Activated T-helper 2 cell treated with anti-CD3 and anti-CD28 coated beads, Interferon-gamma antibody, Interleukin-2, Interleukin-4, amounts not matched to agents 10 μg/mL and 5 μg/mL and 100 μg/mL, durations not matched to agents 14 hours and 24 hours and 36 hours (primary cell): ENCODE data around the gene DNASE2. TPM values are rescaled to one million over a fixed set of nuclear protein-coding genes. Genes with fewer than 3 reads are reported as not detected.

Source experiments
- DNase-seq: peaks from one replicate; pipeline ENCODE4 v3.0.0; 2021; ENCODE audit warnings: low spot score
- H3K27ac Mint-ChIP-seq: one replicate; pipeline ENCODE4 v1.8.0; 2021; ENCODE audit warnings: mixed read lengths
- H3K27me3 Mint-ChIP-seq: one replicate; pipeline ENCODE4 v1.8.0; 2021; ENCODE audit warnings: low read depth, mixed read lengths
- H3K36me3 Mint-ChIP-seq: one replicate; pipeline ENCODE4 v1.8.0; 2021; ENCODE audit warnings: low read depth, mixed read lengths
- H3K4me1 Mint-ChIP-seq: one replicate; pipeline ENCODE4 v1.8.0; 2021; ENCODE audit warnings: low read depth, mixed read lengths
- H3K4me3 Mint-ChIP-seq: one replicate; pipeline ENCODE4 v1.8.0; 2021; ENCODE audit warnings: low read depth, mild to moderate bottlenecking, moderate library complexity, mixed read lengths
- H3K9me3 Mint-ChIP-seq: one replicate; pipeline ENCODE4 v1.8.0; 2021; ENCODE audit warnings: mixed read lengths
- intact Hi-C: fragments of 100-400 bp; cut with micrococcal nuclease; formaldehyde crosslinking; loops from one replicate; pipeline ENCODE4 v1.15.1; 2023
- total RNA-seq: library from RNA; stranded (reverse); gene quantifications from 2 replicates; pipeline ENCODE4 v1.2.3, GENCODE V29; 2022

DNASE2 gene
- total RNA-seq, 1 donor from 2014 or later: 25.6 TPM

DNA sequence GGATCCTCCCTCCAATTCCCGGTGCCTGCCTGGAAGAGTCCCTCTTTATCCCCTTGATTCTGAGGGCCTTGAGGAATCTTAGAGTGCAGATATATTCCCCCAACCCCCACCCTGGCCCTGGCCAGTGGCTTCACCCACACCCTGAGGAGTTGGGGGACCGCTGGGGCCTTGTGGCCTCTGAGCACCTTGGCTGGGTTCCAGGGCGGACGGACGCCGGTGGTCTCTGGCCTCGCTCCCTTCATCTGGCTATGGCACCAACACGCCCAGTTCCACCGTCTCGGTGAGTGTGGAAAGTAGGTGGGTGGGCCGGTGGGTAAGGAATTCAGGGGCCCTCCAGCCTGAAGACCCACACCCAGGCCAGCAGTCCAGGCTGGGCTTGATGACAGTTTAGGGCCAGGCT, 37.9 kb downstream of the DNASE2 start:
- Mint-ChIP-seq H3K36me3 (no peaks in the 10 kb centered on the region), H3K4me1 (peaks cover 29% of the 10 kb centered on the region), H3K27ac (no peak overlapping the region), H3K9me3 (no peaks in the 10 kb centered on the region), H3K27me3 (peaks cover 35% of the 10 kb centered on the region), H3K4me3 (no peak overlapping the region)
- intact Hi-C loops: loop anchor here (10.0 kb wide), 1 partner anchor 289 kb away; the partner anchor contains the start of gene ZNF564
- no peak for DNase-seq

DNA sequence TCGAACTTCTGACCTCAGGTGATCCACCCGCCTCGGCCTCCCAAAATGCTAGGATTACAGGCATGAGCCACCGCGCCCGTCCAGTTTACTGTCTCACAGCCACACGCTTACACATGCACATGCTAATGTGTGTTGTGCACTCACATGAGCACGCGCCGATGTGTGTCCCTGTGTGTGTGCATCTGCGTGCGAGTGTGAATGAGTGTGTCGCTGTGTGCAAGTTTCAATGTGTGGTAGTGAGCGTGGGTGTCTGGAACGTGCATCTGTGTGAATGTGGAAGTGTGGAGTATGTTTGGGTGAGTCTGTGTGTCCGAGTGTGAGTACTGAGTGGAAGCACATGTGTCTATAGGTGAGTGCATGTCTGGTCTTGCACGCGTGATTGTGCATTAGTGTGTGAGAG, 38.7 kb downstream of the DNASE2 start:
- Mint-ChIP-seq H3K4me1 (peaks cover 27% of the 10 kb centered on the region), H3K4me3 (no peak overlapping the region), H3K9me3 (no peaks in the 10 kb centered on the region), H3K27ac (no peak overlapping the region), H3K27me3 (peaks cover 40% of the 10 kb centered on the region), H3K36me3 (no peaks in the 10 kb centered on the region)
- intact Hi-C loops: loop anchor here (10.0 kb wide), 1 partner anchor 288 kb away; the partner anchor contains the start of gene ZNF564
- no peak for DNase-seq

DNA sequence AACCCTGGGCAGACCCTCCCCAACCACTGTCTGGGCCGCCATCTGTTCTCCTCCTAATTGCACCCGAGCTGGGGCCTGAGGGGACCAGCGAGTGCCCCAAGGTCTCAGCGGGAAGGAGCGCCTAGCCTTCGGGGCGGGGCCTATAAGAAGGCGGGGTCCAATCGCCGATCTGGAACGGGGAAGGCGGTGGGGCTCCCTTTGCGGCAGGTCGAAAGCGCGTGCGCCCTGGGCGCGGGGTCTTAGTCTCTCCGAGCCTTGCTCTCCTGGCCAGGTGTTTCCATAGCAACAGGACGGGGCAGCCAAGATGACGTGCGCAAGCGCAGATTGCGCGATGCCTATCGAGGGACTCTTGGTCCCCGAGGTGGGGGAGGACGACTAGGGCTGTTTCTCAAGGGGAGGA, 40.2 kb downstream of the DNASE2 start:
- Mint-ChIP-seq H3K36me3 (no peaks in the 10 kb centered on the region), H3K27ac (no peak overlapping the region), H3K27me3 (peaks cover 51% of the 10 kb centered on the region), H3K9me3 (no peaks in the 10 kb centered on the region), H3K4me3 (peak overlapping the region; percentile 54), H3K4me1 (peaks cover 32% of the 10 kb centered on the region)
- DNase-seq: no peak
- intact Hi-C loops: loop anchor here (10.0 kb wide), 1 partner anchor 286 kb away; the partner anchor contains the start of gene ZNF564

DNA sequence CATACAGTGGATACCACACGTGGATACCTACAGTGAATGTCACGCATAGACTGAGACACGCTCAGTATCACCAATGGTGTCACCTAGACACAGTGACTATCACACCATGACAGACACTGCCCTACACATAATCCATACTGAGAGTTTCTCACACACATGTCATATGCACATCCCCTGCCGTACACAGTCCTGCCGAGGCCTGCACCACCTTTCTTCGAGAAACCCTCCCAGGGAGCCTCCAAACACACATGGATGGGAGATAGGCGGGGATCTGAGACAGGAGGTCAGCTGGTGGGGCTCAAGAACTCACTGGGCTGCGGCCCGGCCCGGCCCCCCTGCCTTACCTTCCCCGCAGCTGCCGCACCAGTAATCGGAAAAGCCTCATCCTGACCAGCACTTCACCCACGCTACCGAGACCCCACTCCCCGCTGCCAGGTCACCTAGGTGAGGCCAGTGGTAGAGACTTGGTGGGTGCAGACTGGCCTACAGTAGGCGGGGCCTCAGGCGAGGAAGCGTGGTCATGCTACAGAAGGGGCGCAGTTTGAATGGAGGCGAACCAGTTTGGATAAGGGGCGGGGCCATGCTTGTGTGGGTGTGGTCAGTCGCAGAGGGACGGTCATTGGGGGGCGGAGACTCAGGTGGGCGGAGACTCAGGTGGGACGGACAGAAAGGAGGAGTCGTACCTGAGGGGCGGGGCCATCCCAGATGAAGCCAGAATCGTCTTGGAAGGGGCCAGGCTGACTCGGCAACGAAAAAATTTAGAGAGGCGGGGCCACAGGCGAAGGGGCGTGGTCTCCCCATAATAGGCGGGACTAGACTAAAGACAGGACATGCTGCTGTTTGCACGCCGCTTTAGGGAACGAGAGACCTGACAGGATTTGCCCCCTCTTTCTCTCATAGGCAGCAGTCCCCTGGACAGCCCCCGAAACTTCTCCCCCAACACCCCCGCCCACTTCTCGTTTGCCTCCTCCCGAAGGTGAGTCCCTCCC, 40.9 kb downstream of the DNASE2 start:
- no peaks in the 10 kb centered on the region for H3K36me3 Mint-ChIP-seq
- peak overlapping the region; percentile 32 for H3K4me3 Mint-ChIP-seq
- peaks cover 32% of the 10 kb centered on the region for H3K4me1 Mint-ChIP-seq
- DNase-seq: peak; percentile 62
- H3K27ac Mint-ChIP-seq: no peak overlapping the region
- peaks cover 55% of the 10 kb centered on the region for H3K27me3 Mint-ChIP-seq
- no peaks in the 10 kb centered on the region for H3K9me3 Mint-ChIP-seq
- intact Hi-C loops: loop anchor here (10.0 kb wide), 1 partner anchor 286 kb away; the partner anchor contains the start of gene ZNF564

DNA sequence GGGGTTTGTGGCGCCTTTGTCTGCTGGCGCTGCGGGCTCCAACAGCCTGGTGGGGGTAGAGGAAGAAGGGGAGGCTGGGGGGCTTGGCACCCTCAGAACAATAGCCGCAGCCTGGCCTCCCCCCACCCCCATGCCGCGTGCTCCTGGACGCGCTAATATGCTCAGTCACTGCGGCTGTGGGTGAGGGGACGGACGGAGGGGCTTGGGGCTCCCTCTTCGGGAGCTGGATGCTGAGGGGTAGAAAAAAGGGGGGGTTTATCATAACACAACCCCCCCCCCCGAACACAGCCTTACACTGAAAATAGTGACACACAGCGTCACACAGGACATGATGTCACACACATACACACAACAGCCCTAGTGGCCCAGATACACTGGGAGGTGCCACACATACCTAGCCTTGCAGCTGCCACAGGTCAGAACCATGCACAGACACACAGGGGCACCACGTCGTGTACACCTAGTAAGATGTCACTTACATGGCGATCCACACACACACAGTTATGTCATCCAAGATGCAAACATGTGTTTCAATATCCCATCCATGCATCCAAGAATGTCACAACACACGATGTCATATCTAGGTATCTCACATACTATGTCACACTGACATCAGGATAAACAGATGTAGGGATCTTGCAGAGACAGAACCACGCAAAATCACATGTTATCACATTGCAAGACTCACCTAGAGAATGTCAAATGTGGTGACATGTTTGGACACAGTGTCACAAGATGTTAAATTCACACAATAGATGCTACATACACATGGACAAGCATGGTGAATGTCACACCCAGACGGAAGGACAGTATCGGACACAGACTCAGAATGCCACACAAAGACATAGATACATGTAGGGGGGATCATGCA, 42.1 kb downstream of the DNASE2 start:
- H3K4me1 Mint-ChIP-seq: peaks cover 35% of the 10 kb centered on the region
- intact Hi-C loops: loop anchor here (5.0 kb wide), 2 partner anchors 173 to 258 kb away; no protein-coding TSS in a partner anchor
- DNase-seq: no peak
- peak overlapping the region; percentile 21 for H3K27ac Mint-ChIP-seq
- H3K27me3 Mint-ChIP-seq: peaks cover 60% of the 10 kb centered on the region
- peak overlapping the region; percentile 72 for H3K4me3 Mint-ChIP-seq
- no peaks in the 10 kb centered on the region for H3K36me3 Mint-ChIP-seq
- no peaks in the 10 kb centered on the region for H3K9me3 Mint-ChIP-seq

DNA sequence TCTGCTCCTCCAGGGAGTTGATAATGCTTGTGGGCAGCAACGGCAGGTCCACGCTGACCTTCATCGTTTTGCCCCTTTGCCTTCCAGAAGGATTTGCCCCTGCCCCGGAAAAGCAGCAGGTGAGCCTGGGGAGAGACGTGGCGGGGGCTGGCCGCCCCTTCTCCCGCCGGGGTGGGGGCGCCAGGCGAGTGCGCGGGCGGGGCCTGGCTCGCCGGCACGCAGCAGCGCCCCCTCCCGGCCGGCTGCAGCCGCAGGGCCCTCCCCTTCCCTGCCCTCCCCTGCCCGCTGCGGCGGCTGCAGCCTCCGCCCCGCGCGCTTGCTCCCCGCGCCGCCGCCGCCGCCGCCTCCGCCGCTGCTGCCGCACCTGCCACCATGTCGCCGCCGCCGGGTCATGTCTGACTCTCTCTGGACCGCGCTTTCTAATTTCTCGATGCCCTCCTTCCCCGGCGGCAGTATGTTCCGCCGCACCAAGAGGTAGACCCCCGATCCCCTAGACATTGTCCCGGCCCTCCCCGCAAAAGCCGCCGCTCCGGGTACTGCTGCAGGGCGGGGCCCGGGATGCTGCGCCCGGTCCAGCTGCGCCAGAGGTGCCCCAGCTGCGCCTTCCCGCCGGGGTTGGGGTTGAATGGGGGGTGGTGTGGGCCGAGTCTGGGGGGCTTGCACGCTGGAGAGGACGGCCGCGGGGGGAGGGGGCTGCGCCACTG, 42.9 kb downstream of the DNASE2 start, which contains the start of gene MAST1:
TSS of gene MAST1 (plus strand) at position 334 of the 704 bp plus-strand sequence. CDS start at position 392, 58 bp downstream.
- Mint-ChIP-seq H3K27me3 (peaks cover 60% of the 10 kb centered on the region), H3K27ac (peak within 1 kb of the TSS; percentile 21), H3K4me3 (peak within 1 kb of the TSS; percentile 72), H3K36me3 (no peaks in the 10 kb centered on the region), H3K4me1 (peaks cover 34% of the 10 kb centered on the region), H3K9me3 (no peaks in the 10 kb centered on the region)
- peak; percentile 51 for DNase-seq
- intact Hi-C loops: loop anchor here (5.0 kb wide), 2 partner anchors 174 to 259 kb away; no protein-coding TSS in a partner anchor

DNA sequence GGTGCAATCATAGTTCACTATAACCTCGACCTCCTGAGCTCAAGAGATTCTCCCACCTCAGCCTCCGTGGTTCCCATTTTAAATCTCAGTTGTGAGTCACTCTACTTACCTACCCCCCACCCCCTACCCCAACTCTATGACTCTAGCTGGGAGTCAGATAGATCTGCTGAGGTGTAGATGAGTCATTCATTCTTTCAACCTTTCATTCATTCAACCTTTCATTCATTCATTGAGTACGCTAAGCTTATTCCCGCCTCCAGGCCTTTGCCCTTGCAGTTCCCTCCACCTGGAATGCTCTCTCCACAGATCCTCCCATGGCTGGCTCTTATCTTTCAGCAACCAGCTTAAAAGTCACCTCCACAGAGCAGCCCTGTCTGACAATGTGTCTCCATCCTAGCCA, 44.0 kb downstream of the DNASE2 start:
- Mint-ChIP-seq H3K9me3 (no peaks in the 10 kb centered on the region), H3K27ac (no peak overlapping the region), H3K27me3 (peaks cover 62% of the 10 kb centered on the region), H3K4me1 (peaks cover 40% of the 10 kb centered on the region), H3K36me3 (no peaks in the 10 kb centered on the region), H3K4me3 (no peak overlapping the region)
- intact Hi-C loops: loop anchor here (5.0 kb wide), 2 partner anchors 175 to 260 kb away; no protein-coding TSS in a partner anchor
- no peak for DNase-seq

DNA sequence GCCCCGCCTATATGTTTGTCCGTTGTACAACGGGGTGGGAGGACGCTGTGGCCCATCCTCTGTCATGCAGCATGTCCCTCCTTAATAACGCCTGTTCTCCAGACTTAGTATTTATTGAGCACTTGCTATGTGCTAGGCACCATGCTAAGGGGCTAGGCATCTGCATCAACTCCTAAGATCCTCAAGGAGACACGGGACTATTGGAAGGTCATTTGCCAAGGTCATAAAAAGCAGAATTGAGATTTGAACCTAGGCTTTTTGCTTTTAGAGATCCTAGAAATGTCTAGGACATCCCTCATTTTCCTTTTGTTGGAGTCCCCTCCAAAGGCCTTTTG, 44.8 kb downstream of the DNASE2 start:
- H3K4me3 Mint-ChIP-seq: no peak overlapping the region
- no peaks in the 10 kb centered on the region for H3K9me3 Mint-ChIP-seq

DNA sequence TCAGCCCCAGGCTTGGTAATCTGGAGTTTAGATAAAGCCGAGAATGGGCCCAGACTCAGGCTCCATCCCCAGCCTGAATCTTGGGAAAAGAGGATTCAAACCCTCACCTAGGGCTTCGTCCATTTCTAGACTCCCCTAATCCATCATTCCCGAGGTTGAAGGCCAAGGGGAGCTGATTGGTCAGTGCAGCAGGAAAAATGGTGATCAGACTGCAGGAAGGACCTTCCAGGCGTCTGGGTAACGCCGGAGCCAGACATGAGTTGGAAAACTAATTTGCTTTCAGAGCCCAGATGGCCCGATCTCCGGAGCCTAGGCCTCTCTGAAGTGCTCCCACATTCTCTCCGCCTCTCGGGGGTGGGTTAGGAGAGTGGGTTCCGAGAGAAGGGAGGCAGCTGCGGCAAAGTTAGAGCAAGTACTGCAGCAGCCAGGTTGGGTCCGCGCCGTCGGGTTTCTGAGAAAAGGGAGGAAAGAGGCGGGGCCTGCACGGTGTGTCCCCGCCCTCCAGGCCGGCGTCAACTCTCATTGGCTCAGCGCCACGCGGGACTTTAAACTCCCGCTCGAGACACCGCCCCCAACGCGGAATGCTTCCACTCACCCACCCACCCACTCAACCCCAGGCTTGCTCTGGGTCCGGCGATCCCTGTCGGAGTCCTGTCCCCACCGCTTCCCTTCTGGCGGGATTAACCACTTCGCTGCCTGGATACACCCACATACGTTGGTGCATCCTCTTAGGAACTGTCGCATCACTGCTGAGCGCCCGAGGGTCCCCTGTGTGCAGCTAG, 46.1 kb downstream of the DNASE2 start:
- peaks cover 27% of the 10 kb centered on the region for H3K4me1 Mint-ChIP-seq
- H3K27me3 Mint-ChIP-seq: peaks cover 62% of the 10 kb centered on the region
- no peak overlapping the region for H3K4me3 Mint-ChIP-seq
- no peak for DNase-seq
- intact Hi-C loops: loop anchor here (5.0 kb wide), 2 partner anchors 177 to 262 kb away; no protein-coding TSS in a partner anchor
- H3K36me3 Mint-ChIP-seq: no peaks in the 10 kb centered on the region
- no peaks in the 10 kb centered on the region for H3K9me3 Mint-ChIP-seq
- no peak overlapping the region for H3K27ac Mint-ChIP-seq

More for the DNA sequence above, 44.8 kb downstream of the DNASE2 start:
- no peak overlapping the region for H3K27ac Mint-ChIP-seq
- no peak for DNase-seq
- peaks cover 65% of the 10 kb centered on the region for H3K27me3 Mint-ChIP-seq
- intact Hi-C loops: loop anchor here (5.0 kb wide), 2 partner anchors 176 to 261 kb away; no protein-coding TSS in a partner anchor
- no peaks in the 10 kb centered on the region for H3K36me3 Mint-ChIP-seq
- H3K4me1 Mint-ChIP-seq: peaks cover 37% of the 10 kb centered on the region

DNA sequence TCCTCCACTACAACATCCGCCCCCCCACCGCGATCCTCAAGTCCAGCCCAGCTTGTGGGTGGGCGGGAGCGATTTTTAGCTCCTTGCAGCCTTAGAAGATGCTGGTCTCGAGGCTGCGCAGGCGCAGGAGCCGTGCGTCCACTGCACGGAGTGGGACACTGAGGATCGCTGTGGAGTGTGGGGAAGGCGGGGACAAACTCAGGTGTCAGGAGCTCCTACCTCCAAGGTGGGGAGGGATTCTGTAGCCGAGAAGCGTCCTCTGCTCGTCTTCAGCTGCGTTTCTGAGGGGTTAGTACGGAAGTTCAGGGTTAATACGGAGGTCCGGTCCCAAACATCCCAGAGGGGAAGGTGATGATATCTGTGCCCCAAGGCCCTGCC, 46.7 kb downstream of the DNASE2 start, which contains the start of gene RTBDN:
TSS of gene RTBDN (minus strand) at position 14 of the 378 bp plus-strand sequence. CDS start 4,600 bp downstream, outside the sequence.
- H3K4me3 Mint-ChIP-seq: peak within 1 kb of the TSS; percentile 3
- H3K27ac Mint-ChIP-seq: no peak within 1 kb of the TSS
- peaks cover 26% of the 10 kb centered on the region for H3K4me1 Mint-ChIP-seq
- no peaks in the 10 kb centered on the region for H3K9me3 Mint-ChIP-seq
- intact Hi-C loops: no loop called here
- H3K27me3 Mint-ChIP-seq: peaks cover 63% of the 10 kb centered on the region
- no peak for DNase-seq
- H3K36me3 Mint-ChIP-seq: no peaks in the 10 kb centered on the region
